GM23248 (cell line): Measurements from ENCODE around the gene ACO2.

Source experiments
- EZH2 ChIP-seq: fragments of 200-600 bp; sonication (generic); IDR thresholded peaks from 2 replicates; pipeline ENCODE4 v1.6.1; 2018; ENCODE audit warnings: antibody characterized with exemption, mild to moderate bottlenecking; ENCODE audit not compliant: insufficient read depth, poor library complexity, severe bottlenecking
- EZH2phosphoT487 ChIP-seq: fragments of 200-600 bp; sonication (generic); IDR thresholded peaks from 2 replicates; pipeline ENCODE4 v1.6.1; 2018; ENCODE audit warnings: antibody characterized with exemption, moderate library complexity, mild to moderate bottlenecking, low read depth; ENCODE audit not compliant: insufficient read depth

GRCh38 chr22:41555325-41555982, 86.5 kb downstream of the ACO2 start:
- TF ChIP-seq EZH2 (no peak), EZH2phosphoT487 (no peak)
